Stimulated activated CD4-positive, alpha-beta T cell treated with anti-CD3 and anti-CD28 coated beads, Interleukin-15, amount 100 ng/mL, for 48 hours (primary cell): ENCODE data around the gene ITGB3.

Experiments
- DNase-seq, 2 donors: peaks; one replicate each; pipeline ENCODE4 v3.0.0-alpha.2; 2020; ENCODE audit warnings: low read depth in 2 of 2

Gene ITGB3

DNA sequence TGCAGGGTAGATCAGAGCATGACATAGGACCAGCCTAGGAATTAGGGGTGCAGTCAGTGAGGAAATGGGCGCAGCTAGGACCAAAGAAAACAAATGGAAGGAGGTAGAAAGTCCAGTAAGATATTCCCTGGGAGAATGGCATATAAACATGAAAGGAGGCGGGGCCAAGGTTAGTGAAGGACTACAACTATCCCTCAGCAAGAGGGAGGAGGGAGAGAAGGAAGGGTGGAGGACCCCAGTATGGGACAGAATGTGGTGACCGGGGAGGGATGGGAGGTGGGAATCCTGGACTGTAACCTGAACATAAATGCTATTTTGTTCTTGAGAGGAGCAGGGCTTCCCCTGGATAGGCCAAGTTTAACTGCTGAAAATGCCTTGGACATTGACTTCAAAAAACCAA, 22.8 kb downstream of the ITGB3 start:
- DNase-seq, result no peak

GRCh38 chr17:47276868-47277267, 23.2 kb downstream of the ITGB3 start:
- no peak for DNase-seq

DNA sequence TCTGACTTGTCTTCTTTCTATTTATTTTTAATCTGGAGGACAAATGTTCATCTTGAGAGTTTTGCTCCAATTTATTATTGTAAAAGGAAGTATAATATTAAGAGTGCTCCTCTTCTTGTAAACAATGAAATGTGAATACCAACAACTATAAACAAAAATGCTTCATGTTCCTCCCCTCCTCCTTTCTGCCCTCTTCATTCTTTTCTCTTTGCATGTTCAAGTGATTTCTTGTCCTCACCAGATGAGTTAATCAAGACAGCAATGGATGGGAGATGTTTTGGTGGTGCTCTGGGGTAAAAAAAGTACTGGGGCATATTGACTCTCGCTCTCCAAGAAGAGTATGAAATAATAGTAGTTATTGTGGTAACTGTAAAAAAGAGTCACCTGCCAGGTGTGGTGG, 24.3 kb downstream of the ITGB3 start:
- no peak for DNase-seq

DNA sequence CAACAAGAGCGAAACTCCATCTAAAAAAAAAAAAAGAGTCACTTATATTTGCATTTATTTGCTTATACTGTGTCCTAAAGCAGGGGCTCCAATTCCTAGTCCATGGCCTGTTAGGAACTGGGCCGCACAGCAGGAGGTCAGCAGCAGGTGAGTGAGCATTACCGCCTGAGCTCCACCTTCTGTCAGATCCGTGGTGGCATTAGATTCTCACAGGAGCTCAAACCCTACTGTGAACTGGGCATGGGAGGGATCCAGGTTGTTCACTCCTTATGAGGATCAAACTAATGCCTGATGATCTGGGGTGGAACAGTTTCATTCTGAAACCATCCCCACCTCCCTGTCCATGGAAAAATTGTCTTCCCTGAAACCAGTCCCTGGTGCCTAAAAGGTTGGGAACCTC, 24.9 kb downstream of the ITGB3 start:
- DNase-seq, result no peak

GRCh38 chr17:47279062-47279801, 25.6 kb downstream of the ITGB3 start:
- no peak for DNase-seq

DNA sequence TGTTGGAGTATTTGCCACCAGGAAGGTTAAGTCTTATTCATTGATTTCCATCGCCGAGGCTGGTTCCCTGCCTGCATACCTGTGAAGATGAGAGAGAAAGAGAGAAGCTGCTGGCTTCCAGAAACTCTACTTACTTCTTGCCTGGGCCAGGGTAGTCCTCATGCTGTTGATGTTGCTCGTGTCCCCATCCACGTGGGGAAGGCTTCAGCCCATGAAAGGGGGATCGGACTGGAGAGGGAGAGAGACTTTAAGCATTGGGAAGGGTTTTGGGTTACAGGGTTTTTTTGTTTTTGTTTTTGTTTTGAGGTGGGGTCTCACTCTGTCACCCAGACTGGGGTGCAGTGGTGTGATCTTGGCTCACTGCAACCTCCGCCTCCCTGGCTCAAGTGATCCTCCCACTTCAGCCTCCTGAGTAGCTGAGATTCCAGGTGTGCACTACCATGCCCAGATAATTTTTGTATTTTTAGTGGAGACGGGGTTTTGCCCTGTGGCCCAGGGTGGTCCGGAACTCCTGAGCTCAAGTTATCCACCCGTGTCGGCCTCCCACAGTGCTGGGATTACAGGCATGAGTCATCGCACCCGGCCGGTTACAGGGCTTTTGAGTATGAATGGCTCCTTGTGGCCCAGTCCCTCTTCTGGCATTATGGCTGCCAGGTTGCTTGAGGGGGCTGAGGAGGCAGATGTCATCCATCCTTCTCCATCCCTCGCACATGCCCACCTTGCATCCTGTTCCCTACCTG, 26.6 kb downstream of the ITGB3 start:
- no peak for DNase-seq

GRCh38 chr17:47281216-47281615, 27.6 kb downstream of the ITGB3 start:
- DNase-seq, result no peak

DNA sequence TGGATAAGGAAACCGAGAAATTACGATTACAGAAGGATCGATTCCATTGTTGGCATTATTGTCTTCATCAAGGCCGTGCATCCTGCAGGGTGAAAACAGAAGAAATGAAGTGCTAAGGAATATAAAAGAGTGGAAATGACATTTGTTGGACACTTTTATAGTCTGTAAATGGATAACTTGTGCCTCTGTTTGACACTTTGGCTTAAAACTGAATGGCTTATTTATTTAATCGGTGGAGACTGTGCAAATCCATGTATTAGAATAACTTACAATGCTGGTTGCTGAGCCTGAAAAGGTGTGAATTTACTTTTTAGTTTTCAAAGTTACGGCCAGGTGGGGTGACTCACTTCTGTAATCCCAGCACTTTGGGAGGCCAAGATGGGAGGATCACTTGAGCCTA, 31.4 kb downstream of the ITGB3 start:
- DNase-seq, result no peak

DNA sequence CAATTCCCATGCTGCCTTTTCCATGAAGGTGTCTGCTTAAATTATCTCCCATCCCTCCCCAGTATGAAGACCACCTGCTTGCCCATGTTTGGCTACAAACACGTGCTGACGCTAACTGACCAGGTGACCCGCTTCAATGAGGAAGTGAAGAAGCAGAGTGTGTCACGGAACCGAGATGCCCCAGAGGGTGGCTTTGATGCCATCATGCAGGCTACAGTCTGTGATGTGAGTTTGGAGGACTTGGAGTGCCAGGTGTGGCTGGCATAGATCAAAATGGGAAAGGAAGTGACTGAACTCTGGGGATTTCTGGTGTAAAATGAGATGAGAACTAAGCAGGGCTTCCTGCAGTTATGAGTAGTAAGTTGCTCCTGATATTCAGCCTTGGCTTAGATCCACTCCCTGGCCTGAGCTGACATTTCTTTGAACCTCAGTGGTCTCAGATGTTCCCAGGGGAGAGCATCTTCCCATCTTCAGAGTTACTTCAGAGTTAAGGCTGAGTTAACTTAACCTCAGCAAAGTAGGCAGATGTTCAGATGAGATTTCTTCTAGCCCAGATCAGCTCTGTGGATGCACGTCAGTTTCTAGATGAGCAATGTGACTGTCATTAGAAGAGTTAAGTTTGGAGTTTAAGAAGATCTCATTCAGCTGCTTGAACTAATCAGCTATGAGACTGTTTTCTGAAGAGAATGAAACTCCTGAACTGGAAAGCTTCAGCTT, 32.7 kb downstream of the ITGB3 start:
- DNase-seq, result no peak

- DNase-seq, result no peak
Measured at GRCh38 chr17:47287068-47287467, 33.4 kb downstream of the ITGB3 start.

GRCh38 chr17:47287639-47288038, 34.0 kb downstream of the ITGB3 start:
- DNase-seq, result no peak

DNA sequence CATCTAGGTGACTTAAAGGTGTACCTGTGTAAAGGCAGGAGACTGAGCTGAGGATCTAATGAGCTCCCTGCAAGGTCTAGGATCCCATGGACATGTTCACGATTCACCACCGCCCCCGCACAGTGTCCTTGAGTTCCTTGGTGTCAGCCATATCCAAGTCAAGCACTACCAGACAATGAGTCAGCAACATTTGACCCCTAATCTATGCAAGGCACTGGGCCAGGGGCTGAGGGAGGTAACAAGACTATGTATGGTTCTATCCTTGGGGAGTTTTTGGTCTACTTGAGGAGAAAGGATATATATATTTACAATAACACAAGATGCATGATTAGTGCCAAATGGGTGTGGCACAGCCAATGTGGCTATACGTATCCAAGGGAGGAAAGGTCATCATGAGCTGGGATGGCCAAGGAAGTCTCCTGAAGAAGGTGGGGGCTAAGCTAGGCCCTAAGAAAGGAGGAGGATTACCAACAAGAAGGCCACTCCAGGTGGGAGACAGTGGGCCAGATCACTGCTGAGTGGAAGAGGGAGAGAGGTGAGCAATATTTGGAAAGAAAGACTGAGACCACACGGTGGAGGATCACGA, 35.0 kb downstream of the ITGB3 start:
- DNase-seq, result no peak

- DNase-seq, result no peak
Measured at GRCh38 chr17:47289302-47289701, 35.7 kb downstream of the ITGB3 start.

DNA sequence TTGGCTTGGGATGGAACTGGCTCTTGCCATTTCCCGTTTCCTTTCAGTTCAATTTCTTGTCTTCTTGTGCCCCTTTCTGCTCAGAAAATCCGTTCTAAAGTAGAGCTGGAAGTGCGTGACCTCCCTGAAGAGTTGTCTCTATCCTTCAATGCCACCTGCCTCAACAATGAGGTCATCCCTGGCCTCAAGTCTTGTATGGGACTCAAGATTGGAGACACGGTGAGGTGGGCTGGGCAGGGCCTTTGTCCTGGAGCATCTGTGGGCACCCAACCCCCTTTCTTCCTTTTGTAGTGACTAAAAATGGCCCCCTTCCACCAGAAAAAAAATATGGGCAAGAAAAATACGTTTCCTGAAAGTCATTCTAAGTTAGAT, 37.2 kb downstream of the ITGB3 start:
- DNase-seq, result no peak

DNA sequence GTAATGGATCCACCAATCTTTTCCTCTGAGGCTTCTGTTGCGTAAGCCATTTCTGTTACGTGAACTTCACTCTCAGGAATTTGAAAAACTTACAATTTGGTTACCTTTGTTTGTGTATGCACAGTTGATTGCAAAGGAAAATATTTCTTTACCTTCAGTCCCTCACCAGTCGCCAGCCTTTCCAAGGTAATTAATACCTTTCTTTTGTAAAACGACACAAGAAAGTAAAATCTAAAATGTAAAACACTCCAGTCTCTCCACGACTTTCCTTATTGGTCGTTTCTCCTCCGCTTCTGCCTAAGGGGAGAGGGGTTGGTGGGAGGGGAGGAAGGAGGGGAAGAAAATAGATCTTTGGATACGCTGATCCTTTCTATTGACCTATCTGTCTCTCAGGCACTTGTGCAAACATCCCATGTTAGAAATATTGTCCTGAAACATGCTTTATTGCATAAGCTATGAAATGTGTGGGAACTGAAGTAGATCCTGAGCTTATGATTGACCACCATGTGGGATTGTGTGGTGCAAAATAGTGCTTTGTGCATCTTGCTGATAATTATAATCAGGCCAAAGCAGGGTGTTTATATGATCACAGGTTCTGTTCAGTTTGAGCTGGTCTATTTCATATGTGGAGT, 37.7 kb downstream of the ITGB3 start:
- no peak for DNase-seq

DNA sequence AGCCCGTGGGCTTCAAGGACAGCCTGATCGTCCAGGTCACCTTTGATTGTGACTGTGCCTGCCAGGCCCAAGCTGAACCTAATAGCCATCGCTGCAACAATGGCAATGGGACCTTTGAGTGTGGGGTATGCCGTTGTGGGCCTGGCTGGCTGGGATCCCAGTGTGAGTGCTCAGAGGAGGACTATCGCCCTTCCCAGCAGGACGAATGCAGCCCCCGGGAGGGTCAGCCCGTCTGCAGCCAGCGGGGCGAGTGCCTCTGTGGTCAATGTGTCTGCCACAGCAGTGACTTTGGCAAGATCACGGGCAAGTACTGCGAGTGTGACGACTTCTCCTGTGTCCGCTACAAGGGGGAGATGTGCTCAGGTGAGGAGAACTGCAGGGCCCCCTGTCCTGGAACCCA, 38.6 kb downstream of the ITGB3 start:
- no peak for DNase-seq

- no peak for DNase-seq
Measured at GRCh38 chr17:47295037-47295873, 41.6 kb downstream of the ITGB3 start.

GRCh38 chr17:47295874-47296255, 42.2 kb downstream of the ITGB3 start:
- no peak for DNase-seq

GRCh38 chr17:47297661-47298400, 44.2 kb downstream of the ITGB3 start:
- DNase-seq, result no peak

- no peak for DNase-seq
Measured at GRCh38 chr17:47298712-47299111, 45.1 kb downstream of the ITGB3 start.
